Measurements from ENCODE around the gene SHROOM3. TPM values are rescaled to one million over a fixed set of nuclear protein-coding genes. Genes with fewer than 3 reads are reported as not detected.

SHROOM3 gene
- total RNA-seq, 1 donor from 2014 or later: 192 TPM

- peak; percentile 55 to 93 for DNase-seq (ENCODE audit: low spot score in 2 of 2)
- Histone ChIP-seq H3K27ac (peak overlapping the region; percentile 89 to 96), H3K36me3 (no peaks in the 10 kb centered on the region), H3K9me3 (no peaks in the 10 kb centered on the region), H3K27me3 (no peaks in the 10 kb centered on the region), H3K4me1 (peaks cover 0 to 23% of the 10 kb centered on the region in 2 donors), H3K4me3 (peak overlapping the region; percentile 53 to 66)
- intact Hi-C loops (cut with DNase I): loop anchor here (2.0 to 5.0 kb wide), 2 partner anchors 15 to 36 kb away; no protein-coding TSS in a partner anchor
- TF ChIP-seq CTCF (IDR thresholded peaks at IDR 0.05): peak in 2 of 3 experiments; percentile 30 to 34
Observed at GRCh38 chr4:76585897-76586360, 150.9 kb downstream of the SHROOM3 start.

GRCh38 chr4:76588274-76588673 lies 153.2 kb downstream of the SHROOM3 start:
- TF ChIP-seq CTCF (IDR thresholded peaks at IDR 0.05): no peak
- no peaks in the 10 kb centered on the region for H3K27me3 ChIP-seq
- no peak for DNase-seq (ENCODE audit: low spot score in 2 of 2)
- H3K9me3 ChIP-seq: no peaks in the 10 kb centered on the region
- intact Hi-C loops (cut with DNase I): loop anchor here (2.0 to 5.0 kb wide), 2 partner anchors 34 to 101 kb away; no protein-coding TSS in a partner anchor
- no peaks in the 10 kb centered on the region for H3K36me3 ChIP-seq
- H3K4me1 ChIP-seq: peaks cover 0 to 44% of the 10 kb centered on the region in 2 donors
- H3K27ac ChIP-seq: peak overlapping the region; percentile 89 to 96
- H3K4me3 ChIP-seq: peak overlapping the region; percentile 2 to 66

GRCh38 chr4:76589402-76589801 lies 154.4 kb downstream of the SHROOM3 start:
- H3K9me3 ChIP-seq: no peaks in the 10 kb centered on the region
- DNase-seq (ENCODE audit: low spot score in 2 of 2): no peak
- H3K27ac ChIP-seq: peak overlapping the region; percentile 89 to 96
- H3K4me3 ChIP-seq: peak overlapping the region in 1 of 2 donors; percentile 66
- intact Hi-C loops (cut with DNase I): loop anchor here (2.0 to 5.0 kb wide), 2 partner anchors 33 to 99 kb away; no protein-coding TSS in a partner anchor
- no peak for TF ChIP-seq CTCF (IDR thresholded peaks at IDR 0.05)
- H3K36me3 ChIP-seq: no peaks in the 10 kb centered on the region
- peaks cover 0 to 55% of the 10 kb centered on the region in 2 donors for H3K4me1 ChIP-seq
- H3K27me3 ChIP-seq: no peaks in the 10 kb centered on the region

GRCh38 chr4:76589872-76590797 lies 155.1 kb downstream of the SHROOM3 start:
- TF ChIP-seq CTCF (IDR thresholded peaks at IDR 0.05): no peak
- H3K27ac ChIP-seq: peak overlapping the region; percentile 89 to 96
- no peaks in the 10 kb centered on the region for H3K36me3 ChIP-seq
- H3K4me3 ChIP-seq: peak overlapping the region; percentile 28 to 66
- peak in 1 of 2 donors; percentile 89 for DNase-seq (ENCODE audit: low spot score in 2 of 2)
- intact Hi-C loops (cut with DNase I): loop anchor here (2.0 to 10.0 kb wide), 5 partner anchors 21 to 395 kb away; no protein-coding TSS in a partner anchor
- H3K4me1 ChIP-seq: peaks cover 0 to 55% of the 10 kb centered on the region in 2 donors
- H3K27me3 ChIP-seq: no peaks in the 10 kb centered on the region
- H3K9me3 ChIP-seq: no peaks in the 10 kb centered on the region

GRCh38 chr4:76590798-76591281 lies 155.8 kb downstream of the SHROOM3 start:
- no peak for TF ChIP-seq CTCF (IDR thresholded peaks at IDR 0.05)
- H3K27ac ChIP-seq: peak overlapping the region; percentile 89 to 96
- peak overlapping the region in 1 of 2 donors; percentile 66 for H3K4me3 ChIP-seq
- no peaks in the 10 kb centered on the region for H3K27me3 ChIP-seq
- no peak for DNase-seq (ENCODE audit: low spot score in 2 of 2)
- H3K4me1 ChIP-seq: peaks cover 0 to 54% of the 10 kb centered on the region in 2 donors
- intact Hi-C loops (cut with DNase I): loop anchor here (2.0 to 10.0 kb wide), 3 partner anchors 20 to 394 kb away; no protein-coding TSS in a partner anchor
- H3K36me3 ChIP-seq: no peaks in the 10 kb centered on the region
- no peaks in the 10 kb centered on the region for H3K9me3 ChIP-seq

Data from ascending aorta (tissue), 2 donors.